HG02973 (cell line): ENCODE results near the gene STIM1.

Experiments used
- ATAC-seq: cut with Tn5 transposase; IDR thresholded peaks from one replicate; pipeline ENCODE4 v1.9.1; 2021; ENCODE audit warnings: moderate library complexity; ENCODE audit not compliant: unreplicated experiment

The STIM1 gene

DNA sequence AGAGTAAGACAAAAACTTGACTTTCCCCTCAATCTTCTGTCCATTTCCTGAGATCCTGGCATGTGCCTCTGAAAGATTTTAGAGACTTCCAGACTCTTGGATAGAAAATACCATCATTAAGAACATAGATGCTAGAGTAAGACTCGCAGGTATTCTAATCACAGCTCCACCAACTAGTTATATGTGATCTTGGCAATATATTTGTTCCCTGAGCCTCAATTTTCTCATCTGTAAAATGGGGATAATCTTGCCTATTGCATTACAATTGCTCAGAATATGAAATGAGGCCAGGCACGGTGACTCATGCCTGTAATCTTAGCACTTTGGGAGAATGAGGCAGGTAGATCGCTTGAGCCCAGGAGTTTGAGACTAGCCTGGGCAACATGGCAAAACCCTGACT, 25.4 kb upstream of the STIM1 start:
- no peak for ATAC-seq

DNA sequence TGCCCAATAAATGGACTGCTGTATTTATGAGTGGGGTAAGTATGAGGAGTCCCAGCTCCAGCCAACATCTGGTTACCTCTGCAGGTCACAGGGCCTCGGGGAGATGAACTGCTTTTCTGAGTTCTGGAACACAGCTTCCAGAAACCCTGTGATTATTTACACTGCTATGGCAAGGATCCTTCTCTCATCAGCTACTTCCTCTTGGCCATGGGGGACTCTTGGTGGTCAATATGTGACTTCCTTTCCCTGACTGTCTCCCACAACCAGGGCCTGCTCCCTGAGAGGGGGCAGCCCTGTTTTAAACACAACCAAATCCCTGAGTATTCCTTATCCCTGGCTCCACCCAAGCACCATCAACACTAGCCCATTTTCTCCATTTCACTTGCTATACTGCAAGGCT, 24.7 kb upstream of the STIM1 start:
- no peak for ATAC-seq

DNA sequence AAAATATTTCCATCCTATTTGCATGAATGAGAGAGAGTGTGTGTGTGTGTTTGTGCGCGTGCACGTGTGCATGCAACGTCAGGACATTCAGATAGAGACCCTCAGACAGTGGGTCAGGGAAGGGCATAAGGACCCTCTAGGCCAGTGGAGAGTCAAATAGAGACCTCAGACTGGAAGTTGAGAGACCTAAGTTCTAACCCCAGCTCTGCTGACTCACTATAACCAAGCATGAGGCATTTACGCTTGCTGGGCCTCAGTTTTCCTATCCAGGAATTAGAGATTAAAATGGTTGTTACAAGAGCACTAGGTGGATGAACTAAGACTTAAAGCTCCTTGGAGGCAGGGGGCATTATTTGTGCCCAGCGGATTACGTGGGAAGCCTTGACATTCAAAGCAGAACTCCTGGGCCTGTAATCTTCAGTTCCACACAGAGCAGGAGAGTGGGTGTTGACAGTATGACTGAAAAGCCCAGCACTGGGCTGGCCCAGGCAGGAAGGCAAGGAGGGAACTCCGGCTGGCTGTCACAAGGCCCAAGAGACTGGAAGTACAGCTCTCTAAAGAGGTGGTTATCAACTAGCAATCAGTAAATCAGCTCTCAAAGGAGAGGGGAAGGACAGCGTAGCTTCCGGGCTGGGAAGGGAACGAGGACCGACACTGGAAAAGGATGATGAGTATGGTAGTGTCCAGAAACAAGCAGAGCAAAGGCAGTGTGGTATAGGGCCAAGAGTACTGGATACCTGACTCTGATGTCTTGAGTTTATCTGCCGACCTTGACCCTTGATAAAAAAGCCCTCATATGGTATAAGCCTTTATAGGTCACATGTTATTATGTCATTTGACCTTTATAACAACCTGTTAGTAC, 23.9 kb upstream of the STIM1 start:
- ATAC-seq, result no peak

DNA sequence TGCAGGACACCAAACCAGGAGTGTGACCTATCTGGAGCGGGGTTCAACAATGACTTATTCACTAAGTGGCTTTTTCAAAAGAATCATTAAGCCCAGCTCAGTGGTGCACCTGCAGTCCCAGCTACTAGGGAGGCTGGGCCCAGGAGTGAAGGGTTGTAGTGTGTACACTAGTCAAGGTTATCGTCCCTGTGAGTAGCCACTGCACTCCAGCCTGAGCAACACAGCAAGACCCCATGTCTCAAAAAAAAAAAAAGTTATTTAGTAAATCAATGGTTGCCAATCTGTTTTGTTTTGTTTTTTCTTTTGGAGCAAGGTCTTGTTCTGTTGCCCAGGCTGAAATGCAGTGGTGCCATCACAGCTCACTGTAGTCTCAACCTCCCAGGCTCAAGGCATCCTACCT, 22.6 kb upstream of the STIM1 start:
- no peak for ATAC-seq

DNA sequence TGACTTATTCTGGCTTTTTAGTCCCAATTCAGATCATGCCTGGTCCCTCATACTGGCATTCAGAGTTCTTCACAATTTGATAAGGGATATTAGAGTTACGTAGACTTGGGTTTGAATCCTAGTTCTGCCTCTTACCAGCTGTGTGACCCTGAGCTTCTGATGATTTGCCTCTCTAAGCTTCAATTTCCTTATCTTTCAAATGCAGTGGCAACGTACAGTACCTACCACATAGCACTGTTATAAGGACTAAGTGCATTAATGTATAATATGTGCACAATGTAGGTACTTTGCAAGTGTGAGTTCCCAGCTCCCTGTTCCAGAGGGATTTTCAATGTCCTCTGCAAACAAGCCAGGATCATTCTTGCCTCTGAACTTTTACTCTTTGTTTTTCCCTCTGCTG, 22.0 kb upstream of the STIM1 start:
- ATAC-seq, result no peak

DNA sequence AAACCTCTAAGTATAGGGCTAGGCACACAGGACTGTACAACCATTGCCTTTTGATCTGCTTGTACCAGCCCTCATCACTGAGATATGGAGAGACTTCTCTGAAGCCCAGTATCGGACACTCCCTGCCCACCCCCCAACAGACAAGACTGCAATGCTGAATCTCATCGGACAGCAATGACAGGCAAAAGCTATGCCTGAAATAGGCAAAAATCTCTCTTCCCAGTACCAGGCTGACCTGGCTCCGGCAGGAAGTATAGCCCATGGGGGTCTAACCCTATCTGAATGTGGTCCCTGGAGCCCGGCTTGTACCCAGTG, 21.2 kb upstream of the STIM1 start:
- no peak for ATAC-seq

DNA sequence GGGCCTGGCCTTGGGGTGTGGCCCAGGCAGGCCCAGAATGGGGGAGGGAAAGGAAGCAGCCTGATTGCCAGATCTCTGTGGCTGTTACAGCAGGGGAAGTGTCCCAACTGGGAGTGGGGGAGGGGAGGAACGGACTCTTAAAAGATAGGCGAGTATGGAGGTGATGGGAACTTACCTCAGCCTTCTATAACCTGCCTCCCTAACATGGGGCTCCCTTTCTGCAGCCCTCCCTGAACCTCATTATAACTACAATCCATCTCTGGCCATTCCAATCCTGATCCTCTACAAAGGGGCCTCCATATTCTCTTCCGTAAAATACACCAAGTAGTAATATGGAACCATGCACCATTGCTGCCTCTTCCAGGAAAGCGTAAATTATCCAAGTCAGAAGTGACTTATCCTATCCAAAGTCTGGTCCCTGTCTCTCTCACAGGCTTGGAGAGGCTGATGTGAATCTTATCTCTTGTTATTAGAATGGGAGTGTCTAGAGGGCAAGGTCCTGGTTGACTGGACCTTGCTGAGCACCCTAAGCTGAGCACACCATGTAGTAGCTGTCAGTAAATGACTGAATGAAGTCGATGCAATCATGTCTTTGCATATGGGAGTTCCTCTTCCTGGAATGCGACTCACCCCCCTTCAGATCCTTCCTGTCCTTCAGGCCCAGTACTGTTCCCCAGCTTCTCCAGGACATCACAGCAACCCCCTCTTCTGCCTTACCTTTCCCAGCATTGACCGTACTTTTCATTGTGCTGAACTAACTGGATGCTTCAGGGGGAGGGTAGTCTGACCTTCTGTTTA, 20.6 kb upstream of the STIM1 start:
- no peak for ATAC-seq

DNA sequence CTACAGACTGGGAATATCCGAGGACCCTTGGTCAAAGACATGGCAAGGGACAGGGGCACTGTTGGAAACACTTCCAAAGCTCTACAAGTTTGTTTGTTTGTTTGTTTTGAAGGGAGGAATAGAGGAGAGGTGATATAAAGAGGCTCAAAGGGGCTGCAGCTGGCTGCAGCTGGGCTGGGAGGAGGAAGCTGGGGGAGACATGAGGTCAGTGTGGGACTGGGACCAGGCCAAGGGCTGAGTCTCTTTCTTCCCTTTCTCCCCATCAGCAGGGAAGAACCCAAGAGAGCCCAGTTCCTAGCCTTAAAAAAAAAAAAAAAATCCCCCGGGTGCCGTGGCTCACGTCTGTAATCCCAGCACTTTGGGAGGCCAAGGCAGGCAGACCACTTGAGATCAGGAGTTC, 19.7 kb upstream of the STIM1 start:
- ATAC-seq, result no peak

DNA sequence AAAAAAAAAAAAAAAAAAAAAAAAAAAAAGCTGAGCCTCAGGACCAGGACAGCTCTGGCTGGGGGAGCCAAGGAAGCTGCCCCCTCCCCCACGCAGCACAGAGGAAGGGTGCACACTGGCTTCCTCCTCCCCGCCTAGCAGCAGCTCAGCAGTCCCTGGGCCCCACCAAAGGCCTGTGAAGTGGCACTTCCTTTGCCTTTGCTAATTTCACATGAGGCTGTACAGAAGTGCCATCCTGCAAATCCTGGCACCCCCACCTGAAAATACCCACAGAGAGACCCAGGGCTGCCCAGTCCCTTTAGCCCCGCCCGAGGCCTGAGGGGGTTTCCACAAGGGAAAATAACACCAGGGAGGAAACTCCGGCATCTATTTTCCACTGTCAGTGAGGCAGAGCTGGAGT, 18.6 kb upstream of the STIM1 start:
- ATAC-seq, result no peak

DNA sequence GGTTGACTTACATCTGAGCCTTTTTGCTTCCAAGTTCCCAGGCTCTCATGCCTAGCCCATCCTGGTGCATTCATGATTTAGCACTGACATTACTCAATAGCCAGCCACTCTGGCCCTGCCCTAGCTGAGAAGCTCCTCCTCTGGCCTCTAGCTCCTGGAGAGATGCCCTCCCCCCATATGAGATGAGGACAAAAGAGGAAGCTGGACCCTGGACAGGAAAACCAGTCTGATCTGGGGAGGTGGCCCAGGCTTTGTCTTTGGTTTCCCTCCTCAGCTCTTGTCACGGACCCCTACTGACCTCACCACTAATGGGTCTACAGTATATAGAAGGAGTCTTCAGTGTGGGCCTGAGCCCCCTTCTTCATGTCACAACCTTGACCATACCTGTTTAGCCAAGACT, 17.7 kb upstream of the STIM1 start:
- no peak for ATAC-seq

DNA sequence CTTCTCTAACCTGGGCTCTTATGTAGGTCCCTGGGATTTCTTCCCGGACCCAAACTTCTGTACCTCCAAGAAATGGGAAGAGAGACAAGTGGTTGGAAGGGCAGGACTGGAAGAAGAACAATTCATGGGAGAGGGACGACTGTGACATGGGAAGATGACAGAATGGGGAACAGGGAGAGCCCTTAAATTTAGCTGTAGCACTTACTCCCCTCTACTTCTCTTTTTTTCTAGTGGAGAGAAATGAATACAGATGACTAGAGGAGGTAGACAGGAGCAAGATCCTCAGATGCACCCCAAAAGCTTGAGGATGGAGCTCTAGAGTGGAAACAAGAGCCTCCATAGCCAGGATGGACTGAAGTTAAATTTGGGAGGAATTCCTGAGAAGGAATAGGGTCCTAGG, 17.0 kb upstream of the STIM1 start:
- no peak for ATAC-seq

DNA sequence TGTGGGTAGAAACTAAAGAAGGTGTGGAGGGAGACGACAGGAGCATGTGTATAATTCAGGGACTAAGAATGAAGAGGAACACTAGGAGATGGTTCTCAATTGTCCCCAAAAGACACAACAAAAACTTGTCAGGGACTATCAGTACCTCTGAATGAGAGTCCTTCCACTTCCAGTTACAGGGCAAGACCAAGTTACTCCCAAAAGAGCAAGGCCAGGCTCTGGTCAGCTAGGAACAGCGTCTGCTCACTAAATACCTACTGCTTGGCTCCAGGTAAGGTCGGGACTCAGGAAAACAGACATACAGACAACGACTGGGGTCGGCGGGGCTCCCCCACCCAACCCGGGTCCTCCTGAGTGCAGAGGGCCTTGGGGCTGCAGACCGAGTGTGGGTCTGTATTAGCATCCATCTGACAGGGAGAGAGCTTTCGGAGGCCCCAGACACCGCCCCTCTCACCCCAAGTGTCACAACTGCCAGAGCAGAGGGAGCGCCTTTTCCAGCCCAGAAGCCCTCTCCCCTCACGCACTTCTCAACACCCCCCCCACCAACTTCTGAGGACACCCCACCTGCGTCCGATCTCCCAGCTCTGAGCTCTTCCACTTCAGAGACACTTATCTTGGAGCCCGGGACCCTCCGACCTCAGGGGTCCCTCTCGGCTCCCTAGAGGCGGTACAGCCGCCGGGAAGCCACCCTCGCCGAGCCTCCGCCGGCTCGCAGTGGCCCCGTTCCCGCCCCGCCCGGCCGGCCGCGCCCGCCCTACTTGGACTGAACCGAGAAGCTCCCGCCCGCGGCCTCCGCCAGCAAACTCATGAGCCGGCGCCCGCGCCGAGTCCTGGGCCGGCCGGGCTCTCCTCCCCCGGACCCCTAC, 15.2 kb upstream of the STIM1 start:
- ATAC-seq, result no peak

DNA sequence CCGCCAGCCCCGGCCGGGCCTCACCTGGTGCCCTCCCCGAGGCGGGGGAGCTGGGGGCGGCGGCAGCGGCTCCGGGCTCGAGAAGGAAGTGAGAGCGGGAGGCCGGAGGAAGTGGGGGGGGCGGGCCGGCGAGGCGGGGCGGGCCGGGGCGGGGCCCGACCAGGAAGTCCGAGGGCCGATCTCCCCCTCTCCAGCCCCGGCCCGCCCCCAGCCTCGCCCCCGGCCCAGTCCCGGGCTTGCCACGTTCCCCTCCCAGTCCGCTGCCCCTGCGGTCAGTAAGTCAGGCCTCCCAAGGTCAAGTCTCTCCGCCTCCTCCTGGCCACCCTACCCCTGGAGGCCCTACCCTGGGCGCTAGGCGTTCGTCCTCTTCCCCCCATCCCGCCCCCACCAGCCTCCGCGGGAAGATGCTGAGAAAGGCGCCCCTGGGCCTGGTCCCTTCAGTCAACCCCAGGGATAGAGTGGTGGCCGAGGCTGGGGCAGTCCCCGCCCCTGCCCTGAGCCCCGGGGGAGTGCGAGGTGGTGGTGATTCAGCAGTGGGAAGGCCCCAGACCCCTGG, 14.5 kb upstream of the STIM1 start, which contains the start of gene RHOG:
Gene RHOG, minus strand, starts transcription at position 90 of the 556 bp plus-strand sequence. CDS start 12,821 bp downstream, outside the sequence.
- peak; percentile 42 for ATAC-seq

DNA sequence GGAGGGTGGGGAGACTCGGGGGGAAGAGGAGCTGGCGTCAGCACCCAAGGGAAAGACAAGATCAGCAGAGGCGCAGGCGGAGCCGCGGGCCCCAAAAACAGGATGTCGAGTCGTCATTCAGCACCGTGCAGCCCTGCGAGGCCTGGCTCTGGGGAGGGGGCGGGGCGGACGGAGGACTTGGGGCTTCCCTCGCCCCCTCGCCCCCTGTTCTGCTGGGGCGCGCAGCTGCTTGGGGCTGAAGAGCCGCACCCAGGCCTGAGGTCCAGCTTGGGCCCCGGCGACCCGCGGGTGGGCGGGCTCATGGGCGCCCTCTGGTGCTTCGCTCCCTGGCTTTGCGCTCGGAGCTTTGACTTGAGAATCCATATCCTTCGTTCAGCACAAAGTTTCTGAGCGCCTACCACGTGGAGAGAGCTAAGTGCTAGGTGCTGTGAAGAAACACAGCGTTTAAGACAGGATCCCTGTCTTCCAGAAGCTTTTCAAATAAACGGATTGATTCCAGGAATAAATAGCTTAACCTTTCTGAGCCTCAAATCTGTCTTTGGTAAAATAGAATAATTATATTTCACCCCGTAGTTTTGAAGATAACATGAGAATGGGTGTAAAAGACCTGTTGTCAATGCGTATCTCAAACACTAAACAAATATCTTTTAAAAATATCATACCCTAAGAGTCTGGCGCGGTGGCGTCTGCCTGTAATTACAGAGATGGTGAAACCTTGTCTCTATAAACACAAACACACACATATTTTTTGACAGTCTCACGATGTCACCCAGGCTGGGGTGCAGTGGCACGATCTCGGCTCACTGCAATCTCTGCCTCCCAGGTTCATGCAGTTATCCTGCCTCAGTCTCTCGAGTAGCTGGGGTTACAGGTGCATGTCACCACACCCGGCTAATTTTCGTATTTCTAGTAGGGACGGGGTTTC, 13.8 kb upstream of the STIM1 start:
- peak; percentile 49 for ATAC-seq

DNA sequence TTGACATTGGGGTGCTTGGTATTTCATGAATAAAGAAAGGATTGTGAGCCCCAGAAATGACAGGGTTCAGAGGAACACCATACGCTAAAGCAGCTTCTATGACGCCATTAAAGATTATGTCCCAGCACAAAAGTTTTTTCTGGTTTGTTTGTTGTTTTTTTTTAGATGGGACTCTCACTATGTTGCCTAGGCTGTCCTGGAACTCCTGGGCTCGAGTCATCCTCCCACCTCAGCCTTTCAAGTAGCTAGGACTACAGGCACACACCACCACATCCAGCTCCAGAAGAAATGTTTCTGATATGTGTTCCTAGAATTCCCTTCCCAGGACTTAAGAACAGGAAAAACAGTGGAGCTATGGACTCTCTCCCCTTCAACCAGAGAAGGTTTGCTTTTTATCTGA, 12.1 kb upstream of the STIM1 start:
- ATAC-seq, result no peak

DNA sequence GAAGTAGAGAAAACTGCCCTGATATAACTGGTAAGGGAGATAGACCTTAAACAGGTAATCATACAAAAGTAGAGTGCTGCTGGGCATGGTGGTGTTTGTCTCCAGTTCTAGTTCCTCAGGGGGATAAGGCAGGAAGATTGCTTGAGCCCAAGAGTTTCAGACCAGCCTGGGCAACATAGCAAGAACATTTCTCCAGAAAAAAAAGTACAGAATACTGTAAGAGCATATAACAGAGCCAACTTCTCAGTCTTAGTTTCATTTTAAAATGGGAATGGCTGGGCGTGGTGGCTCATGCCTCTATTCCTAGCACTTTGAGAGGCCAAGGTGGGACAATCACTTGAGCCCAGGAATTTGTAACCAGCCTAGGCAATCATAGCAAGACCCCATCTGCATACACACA, 10.2 kb upstream of the STIM1 start:
- ATAC-seq, result no peak

DNA sequence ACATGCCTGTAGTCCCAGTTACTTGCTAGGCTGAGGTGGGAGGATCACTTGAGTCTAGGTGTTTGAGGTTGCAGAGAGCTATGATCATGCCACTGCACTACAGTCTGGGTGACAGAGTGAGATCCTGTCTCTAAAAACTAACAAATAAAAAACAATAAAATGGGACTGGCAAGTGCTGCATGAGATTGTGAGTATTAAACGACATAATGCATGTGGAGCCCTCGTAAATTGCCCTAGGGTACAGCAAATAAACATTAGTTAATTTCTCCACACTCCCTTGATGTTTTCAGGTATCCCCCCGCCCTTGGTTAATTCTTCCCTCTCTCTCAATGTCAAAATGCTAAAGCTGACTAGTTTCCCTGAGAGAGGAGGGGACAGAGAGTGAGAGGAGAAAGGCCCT, 9.8 kb upstream of the STIM1 start:
- ATAC-seq, result no peak

DNA sequence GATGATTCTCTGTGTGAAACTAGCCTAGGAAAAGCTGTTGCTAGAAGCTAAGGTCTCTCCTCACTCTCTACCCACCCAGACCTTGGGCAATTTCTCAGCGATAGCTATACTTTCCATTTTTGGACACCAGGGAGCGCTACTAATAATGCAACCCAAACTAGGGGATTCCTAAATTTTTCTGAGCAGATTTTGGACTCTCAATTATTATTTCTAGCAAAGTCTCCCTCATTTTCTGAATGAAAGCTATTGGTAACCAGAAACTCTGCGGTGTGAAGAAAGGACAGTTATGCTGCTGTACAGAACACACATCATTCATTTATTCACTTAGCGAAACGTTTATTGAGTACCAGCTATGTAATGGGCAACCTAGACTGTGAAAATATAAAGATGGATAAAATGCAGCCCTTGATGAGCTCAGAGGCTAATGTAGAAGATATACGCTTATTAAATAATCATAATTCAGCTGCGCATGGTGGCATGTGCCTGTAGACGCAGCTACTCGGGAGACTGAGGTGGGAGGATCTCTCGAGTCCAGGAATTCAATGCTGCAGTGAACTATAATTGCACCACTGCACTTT, 6.1 kb upstream of the STIM1 start:
- ATAC-seq, result no peak

DNA sequence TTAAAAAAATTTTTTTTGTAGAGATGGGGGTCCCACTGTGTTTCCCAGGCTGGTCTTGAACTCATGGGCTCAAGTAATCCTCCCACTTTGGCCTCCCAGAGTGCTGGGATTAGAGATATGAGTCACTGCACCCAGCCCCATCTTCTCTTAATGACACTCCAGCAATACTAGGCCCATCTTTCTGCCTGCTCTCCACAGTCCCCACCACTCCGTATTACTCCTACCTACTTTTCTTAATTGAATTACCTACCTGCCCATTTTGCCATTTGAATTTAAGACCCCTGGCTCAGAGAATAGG, 2.0 kb upstream of the STIM1 start:
- no peak for ATAC-seq
